Hepatocyte (in vitro differentiated cells): ENCODE data around the gene AGFG2. TPM values are rescaled to one million over a fixed set of nuclear protein-coding genes. Genes with fewer than 3 reads are reported as not detected.
A peak's percentile ranks its signal among the peaks of the same experiment; 100 is the strongest.

Experiments
- DNase-seq: peaks from one replicate; pipeline ENCODE4 v3.0.0-alpha.2; 2016; ENCODE audit warnings: low spot score
- H2AFZ ChIP-seq: fragments of 200-600 bp; sonication (generic); 2 replicates; pipeline ENCODE4 v1.6.0; 2016; ENCODE audit warnings: antibody characterized with exemption, mild to moderate bottlenecking
- H3K27ac ChIP-seq: fragments of 200-600 bp; sonication (generic); 2 replicates; pipeline ENCODE4 v1.5.1; 2016; ENCODE audit warnings: mild to moderate bottlenecking
- H3K27me3 ChIP-seq: fragments of 200-600 bp; sonication (generic); 2 replicates; pipeline ENCODE4 v1.6.1; 2016
- H3K36me3 ChIP-seq: fragments of 200-600 bp; sonication (generic); replicated peaks from 2 replicates; pipeline ENCODE4 v1.5.1; 2016; ENCODE audit warnings: low read depth; ENCODE audit not compliant: insufficient read depth
- H3K4me1 ChIP-seq: fragments of 200-600 bp; sonication (generic); 2 replicates; pipeline ENCODE4 v1.5.1; 2016; ENCODE audit warnings: mild to moderate bottlenecking, moderate library complexity; ENCODE audit not compliant: insufficient read depth
- H3K4me2 ChIP-seq: fragments of 200-600 bp; sonication (generic); 2 replicates; pipeline ENCODE4 v1.6.0; 2016
- H3K4me3 ChIP-seq: fragments of 200-600 bp; sonication (generic); 2 replicates; pipeline ENCODE4 v1.5.1; 2016; ENCODE audit warnings: mild to moderate bottlenecking
- H3K79me2 ChIP-seq: fragments of 200-600 bp; sonication (generic); 2 replicates; pipeline ENCODE4 v1.6.0; 2017; ENCODE audit warnings: mild to moderate bottlenecking
- H3K9me2 ChIP-seq: fragments of 200-600 bp; sonication (generic); replicated peaks from 2 replicates; pipeline ENCODE4 v1.6.0; 2017; ENCODE audit warnings: mild to moderate bottlenecking; ENCODE audit not compliant: insufficient read depth
- H3K9me3 ChIP-seq: fragments of 200-600 bp; sonication (generic); 2 replicates; pipeline ENCODE4 v1.5.1; 2016; ENCODE audit warnings: low read depth, mild to moderate bottlenecking
- H4K20me1 ChIP-seq: fragments of 200-600 bp; sonication (generic); 2 replicates; pipeline ENCODE4 v1.6.0; 2016; ENCODE audit warnings: mild to moderate bottlenecking; ENCODE audit not compliant: insufficient read depth, poor library complexity, severe bottlenecking
- EZH2 ChIP-seq: fragments of 200-600 bp; sonication (generic); IDR thresholded peaks from 2 replicates; pipeline ENCODE4 v1.6.1; 2016; ENCODE audit warnings: antibody characterized with exemption, mild to moderate bottlenecking, borderline replicate concordance
- EZH2phosphoT487 ChIP-seq: fragments of 200-600 bp; sonication (generic); IDR thresholded peaks from one replicate; pipeline ENCODE4 v1.6.1; 2018; ENCODE audit warnings: antibody characterized with exemption, mild to moderate bottlenecking, low read depth, moderate library complexity; ENCODE audit not compliant: unreplicated experiment, severe bottlenecking
- WGBS: methylation state at CpG from one replicate; pipeline ENCODE4 v1.1.6; 2016; ENCODE audit warnings: low lambda C conversion rate; ENCODE audit errors: missing lambda C conversion rate; 5-methylcytosine and 5-hydroxymethylcytosine counted together
- polyA plus RNA-seq: library from polyadenylated mRNA; unstranded; fragments of >200 nt; fragmentation: Nextera tagmentation; extraction: Ambion mirVana; gene quantifications from 2 replicates; pipeline ENCODE4 v1.2.1, GENCODE V29; 2016
- total RNA-seq: library from RNA; depleted of rRNA; stranded (reverse); fragments of >200 nt; gene quantifications from 2 replicates; pipeline ENCODE4 v1.2.3, GENCODE V29; 2014
- TF ChIP-seq, protein P1 (sequence below): fragments of 200-600 bp; sonication (generic); IDR thresholded peaks from 2 replicates; pipeline ENCODE4 v1.5.1; 2016; ENCODE audit warnings: antibody characterized with exemption, mild to moderate bottlenecking; ENCODE audit not compliant: poor library complexity

Gene AGFG2
- total and polyA plus RNA-seq, 2 experiments from 2014 or later = 32.8 to 53.7 TPM

DNA sequence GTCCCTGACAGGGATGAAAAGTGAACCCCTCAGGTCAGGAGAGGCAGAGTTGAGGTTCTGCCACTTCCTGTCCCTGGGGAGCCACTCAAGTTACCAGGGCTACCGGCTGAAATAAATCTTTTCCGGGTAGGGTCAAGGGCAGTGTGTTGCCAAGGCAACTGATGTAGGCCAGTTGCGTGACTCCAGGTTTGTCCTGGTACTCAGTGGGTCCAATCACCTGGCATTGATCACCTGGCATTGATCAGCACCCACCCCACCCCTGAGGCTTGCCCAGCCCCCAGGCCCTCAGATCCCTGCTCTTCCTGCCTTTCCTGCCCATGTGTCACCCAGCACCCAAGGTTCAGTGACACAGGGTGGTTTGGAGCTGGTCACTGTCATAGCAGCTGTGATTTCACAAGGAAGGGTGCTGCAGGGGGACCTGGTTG is 28.8 kb downstream of the AGFG2 start:
- H3K36me3 ChIP-seq = no peaks in the 10 kb centered on the region
- H3K4me2 ChIP-seq = no peak overlapping the region
- no peak for DNase-seq
- no peaks in the 10 kb centered on the region for H3K79me2 ChIP-seq
- TF ChIP-seq EZH2phosphoT487 = no peak
- TF ChIP-seq, protein P1, sequence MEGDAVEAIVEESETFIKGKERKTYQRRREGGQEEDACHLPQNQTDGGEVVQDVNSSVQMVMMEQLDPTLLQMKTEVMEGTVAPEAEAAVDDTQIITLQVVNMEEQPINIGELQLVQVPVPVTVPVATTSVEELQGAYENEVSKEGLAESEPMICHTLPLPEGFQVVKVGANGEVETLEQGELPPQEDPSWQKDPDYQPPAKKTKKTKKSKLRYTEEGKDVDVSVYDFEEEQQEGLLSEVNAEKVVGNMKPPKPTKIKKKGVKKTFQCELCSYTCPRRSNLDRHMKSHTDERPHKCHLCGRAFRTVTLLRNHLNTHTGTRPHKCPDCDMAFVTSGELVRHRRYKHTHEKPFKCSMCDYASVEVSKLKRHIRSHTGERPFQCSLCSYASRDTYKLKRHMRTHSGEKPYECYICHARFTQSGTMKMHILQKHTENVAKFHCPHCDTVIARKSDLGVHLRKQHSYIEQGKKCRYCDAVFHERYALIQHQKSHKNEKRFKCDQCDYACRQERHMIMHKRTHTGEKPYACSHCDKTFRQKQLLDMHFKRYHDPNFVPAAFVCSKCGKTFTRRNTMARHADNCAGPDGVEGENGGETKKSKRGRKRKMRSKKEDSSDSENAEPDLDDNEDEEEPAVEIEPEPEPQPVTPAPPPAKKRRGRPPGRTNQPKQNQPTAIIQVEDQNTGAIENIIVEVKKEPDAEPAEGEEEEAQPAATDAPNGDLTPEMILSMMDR = no peak
- TF ChIP-seq EZH2 = no peak
- H3K27me3 ChIP-seq = no peaks in the 10 kb centered on the region
- peaks cover 44% of the 10 kb centered on the region for H3K4me1 ChIP-seq
- no peaks in the 10 kb centered on the region for H4K20me1 ChIP-seq
- H3K4me3 ChIP-seq = no peak overlapping the region
- H3K9me2 ChIP-seq = no peaks in the 10 kb centered on the region
- peak overlapping the region; percentile 34 for H3K27ac ChIP-seq
- H2AFZ ChIP-seq = no peak overlapping the region
- H3K9me3 ChIP-seq = no peaks in the 10 kb centered on the region
- WGBS = 42% methylated on average over 3 of the region's 3 CpGs

DNA sequence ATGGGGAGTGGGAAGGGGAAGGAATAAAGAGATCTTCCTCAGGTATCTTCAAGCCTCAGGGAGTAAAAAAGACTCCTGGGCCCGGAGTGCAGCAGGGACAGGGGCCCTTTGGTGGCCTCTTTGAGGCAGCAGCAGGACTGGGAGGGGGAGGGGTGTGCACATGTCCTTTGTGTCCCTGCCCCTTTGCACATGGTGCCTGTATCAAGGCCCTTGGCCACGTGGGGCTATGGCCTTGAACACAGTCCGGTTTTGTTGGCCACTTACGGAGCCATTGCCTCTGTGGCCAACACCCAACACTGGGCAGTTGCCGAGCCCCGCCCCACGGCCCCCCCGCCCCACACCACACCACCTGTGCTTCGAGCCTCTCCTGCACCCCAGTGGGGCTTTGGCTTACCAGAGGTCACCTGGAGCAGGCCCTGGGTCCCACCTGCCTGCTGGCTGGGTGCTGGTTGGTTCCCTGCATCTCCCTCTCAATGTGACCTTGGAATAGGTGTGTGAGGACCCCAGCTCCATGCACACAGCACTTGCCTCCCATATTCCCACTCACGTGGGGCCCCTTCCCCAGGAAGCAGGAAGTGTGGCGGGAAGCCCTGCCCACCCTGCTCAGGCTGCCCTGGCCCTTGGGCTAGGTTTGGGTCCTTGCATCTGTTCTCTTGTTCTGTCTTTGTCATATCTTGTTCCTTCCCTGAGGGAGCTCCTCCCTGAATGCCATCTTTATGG is 29.3 kb downstream of the AGFG2 start:
- 81% methylated on average over 9 of the region's 11 CpGs for WGBS
- Histone ChIP-seq H3K4me3 (no peak overlapping the region), H3K9me2 (no peaks in the 10 kb centered on the region), H4K20me1 (no peaks in the 10 kb centered on the region), H3K27ac (peak overlapping the region; percentile 34), H3K4me2 (peak overlapping the region; percentile 94), H3K9me3 (no peaks in the 10 kb centered on the region), H2AFZ (no peak overlapping the region), H3K27me3 (no peaks in the 10 kb centered on the region), H3K4me1 (peaks cover 44% of the 10 kb centered on the region), H3K36me3 (no peaks in the 10 kb centered on the region), H3K79me2 (no peaks in the 10 kb centered on the region)
- peak; percentile 62 for DNase-seq
- TF ChIP-seq, protein P1 = no peak
- TF ChIP-seq EZH2phosphoT487 (no peak), EZH2 (no peak)

DNA sequence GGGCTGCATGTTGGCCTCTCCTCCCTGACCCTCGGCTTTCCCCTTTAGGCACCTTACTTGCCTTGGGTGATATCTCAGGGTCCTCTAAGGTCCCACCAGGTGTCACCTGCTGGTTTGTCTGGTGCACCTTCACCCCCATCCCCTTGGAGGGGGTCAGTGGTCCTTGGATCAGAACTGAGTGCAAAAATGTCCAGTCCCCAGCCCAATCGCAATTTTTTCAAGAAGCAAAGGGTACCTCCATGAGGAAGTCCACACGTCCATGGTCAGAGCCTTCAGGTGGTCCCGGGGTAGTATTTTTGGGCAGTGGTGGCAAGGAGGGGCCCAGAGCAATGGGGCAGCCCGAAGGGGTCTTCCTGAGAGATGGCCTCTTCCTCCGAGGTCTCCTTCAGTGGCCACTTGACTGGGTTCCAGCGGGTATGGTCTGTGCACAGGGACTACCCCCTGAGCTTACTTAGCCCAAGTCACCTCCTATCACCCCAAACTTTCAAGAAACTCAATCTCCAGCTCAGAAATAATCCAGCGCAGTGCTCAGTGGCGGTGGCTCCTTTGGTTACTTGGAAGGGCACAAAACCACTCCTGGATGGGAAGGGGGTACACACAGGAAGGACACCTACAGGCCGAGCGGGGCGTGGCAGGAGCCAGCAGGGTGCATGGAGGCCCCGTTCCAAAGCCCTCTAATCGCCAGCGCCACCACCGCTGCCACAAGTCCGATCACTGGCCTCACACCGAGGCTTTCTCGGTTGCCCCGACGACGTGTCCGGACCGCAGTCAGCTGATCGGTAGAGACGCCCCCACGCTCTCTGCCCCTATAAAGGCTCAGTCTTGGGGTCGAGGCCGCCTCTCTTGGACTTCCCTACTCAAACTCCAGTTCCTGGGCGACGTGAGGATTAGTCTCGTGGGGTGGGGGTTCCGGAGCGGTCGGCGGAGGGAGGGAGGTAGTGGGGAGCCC is 30.2 kb downstream of the AGFG2 start:
- H3K4me3 ChIP-seq = no peak overlapping the region
- H3K9me2 ChIP-seq = no peaks in the 10 kb centered on the region
- peak overlapping the region; percentile 70 for H3K27ac ChIP-seq
- H3K79me2 ChIP-seq = no peaks in the 10 kb centered on the region
- no peaks in the 10 kb centered on the region for H4K20me1 ChIP-seq
- no peak for TF ChIP-seq EZH2
- no peak for TF ChIP-seq EZH2phosphoT487
- TF ChIP-seq, protein P1 = peak; percentile 20
- H3K27me3 ChIP-seq = no peaks in the 10 kb centered on the region
- peak overlapping the region; percentile 94 for H3K4me2 ChIP-seq
- WGBS = 26% methylated on average over 33 of the region's 36 CpGs
- peaks cover 44% of the 10 kb centered on the region for H3K4me1 ChIP-seq
- peak overlapping the region; percentile 54 for H2AFZ ChIP-seq
- no peaks in the 10 kb centered on the region for H3K36me3 ChIP-seq
- peak; percentile 80 for DNase-seq
- H3K9me3 ChIP-seq = no peaks in the 10 kb centered on the region
